Endometrial microvascular endothelial cells (primary cell): ENCODE results near the gene NLRP1. TPM values are rescaled to one million over a fixed set of nuclear protein-coding genes. Genes with fewer than 3 reads are reported as not detected.

ENCODE experiments used
- total RNA-seq: library from RNA; depleted of rRNA; stranded (reverse); fragments of >200 nt; gene quantifications from one replicate; pipeline ENCODE4 v1.2.3, GENCODE V29; 2015; ENCODE audit errors: inconsistent ontology term

NLRP1 gene
- total RNA-seq, 1 donor from 2014 or later: 35.2 TPM

Other genes with a start within 250 kb of the NLRP1 start
- gene NUP88, start 164.8 kb downstream of the NLRP1 start, total RNA-seq: 81.7 TPM
- gene RPAIN, start 164.3 kb downstream of the NLRP1 start, total RNA-seq: 38.2 TPM
- gene C1QBP, start 145.4 kb downstream of the NLRP1 start, total RNA-seq: 345 TPM
- gene DHX33, start 115.5 kb downstream of the NLRP1 start, total RNA-seq: 23.0 TPM
- 49.2 TPM for gene DERL2, start 98.3 kb downstream of the NLRP1 start, total RNA-seq
- 25.1 TPM for gene MIS12, start 97.9 kb downstream of the NLRP1 start, total RNA-seq